CD14-positive monocyte (primary cell): ENCODE results near the gene SPATA17. TPM values are rescaled to one million over a fixed set of nuclear protein-coding genes. Genes with fewer than 3 reads are reported as not detected.

Experiments
- DNase-seq, 3 donors: peaks; one replicate each; pipeline ENCODE4 v3.0.0-alpha.2; 2011 to 2022
- H2AFZ ChIP-seq: 2 replicates; pipeline ENCODE4 v1.6.0; 2012; ENCODE audit warnings: mild to moderate bottlenecking, low read depth, low read length, inconsistent platforms; ENCODE audit not compliant: insufficient read depth, poor library complexity, severe bottlenecking
- H3K27ac ChIP-seq, 2 donors: 1 replicate in 1 of 2; 2 replicates in 1 of 2; pipeline ENCODE4 v1.5.1; 2012 to 2013; ENCODE audit warnings: low read length in 2 of 2, control low read depth in 1 of 2, inconsistent platforms in 1 of 2, low read depth in 1 of 2, mild to moderate bottlenecking in 1 of 2
- H3K27me3 ChIP-seq, 2 donors: one replicate each; pipeline versions ENCODE4 v1.6.0 to v1.6.1; 2011 to 2013; ENCODE audit warnings: low read length in 2 of 2; ENCODE audit not compliant: control insufficient read depth in 2 of 2, insufficient read depth in 2 of 2
- H3K36me3 ChIP-seq, 2 donors: replicated peaks in 1 of 2; 1 replicate in 1 of 2; 2 replicates in 1 of 2; pipeline versions ENCODE4 v1.5.1 to v1.6.1; 2012 to 2013; ENCODE audit warnings: low read length in 2 of 2, control low read depth in 1 of 2, inconsistent platforms in 1 of 2, mild to moderate bottlenecking in 1 of 2; ENCODE audit not compliant: insufficient read depth in 2 of 2, control insufficient read depth in 1 of 2
- H3K4me1 ChIP-seq, 2 donors: 1 replicate in 1 of 2; 2 replicates in 1 of 2; pipeline versions ENCODE4 v1.5.1 to v1.6.1; 2012 to 2013; ENCODE audit warnings: low read length in 2 of 2, control low read depth in 1 of 2, inconsistent platforms in 1 of 2, mild to moderate bottlenecking in 1 of 2, moderate library complexity in 1 of 2; ENCODE audit not compliant: insufficient read depth in 2 of 2, control insufficient read depth in 1 of 2
- H3K4me2 ChIP-seq: replicated peaks from 2 replicates; pipeline ENCODE3; 2012; ENCODE audit warnings: low read length, moderate library complexity, mild to moderate bottlenecking; ENCODE audit not compliant: poor library complexity, severe bottlenecking; ENCODE audit errors: extremely low read depth
- H3K4me3 ChIP-seq, 3 experiments: fragments of 200-600 bp in 1 of 3; sonication (generic) in 1 of 3; replicated peaks in 1 of 3; 1 replicate in 2 of 3; 2 replicates in 1 of 3; pipeline ENCODE4 v1.5.1; 2011 to 2013; ENCODE audit warnings: low read length in 3 of 3, mild to moderate bottlenecking in 3 of 3, control low read depth in 2 of 3, low read depth in 2 of 3, inconsistent platforms in 1 of 3, moderate library complexity in 1 of 3
- H3K79me2 ChIP-seq: 2 replicates; pipeline ENCODE4 v1.6.0; 2012; ENCODE audit warnings: mild to moderate bottlenecking, control low read depth, inconsistent platforms, low read length, moderate library complexity; ENCODE audit not compliant: insufficient read depth
- H3K9ac ChIP-seq: 2 replicates; pipeline ENCODE4 v1.6.0; 2017; ENCODE audit warnings: low read length, mild to moderate bottlenecking; ENCODE audit not compliant: insufficient read depth, poor library complexity, severe bottlenecking
- H3K9me3 ChIP-seq, 2 donors: replicated peaks in 1 of 2; 1 replicate in 1 of 2; 2 replicates in 1 of 2; pipeline versions ENCODE4 v1.5.1 to v1.6.1; 2012 to 2013; ENCODE audit warnings: low read length in 2 of 2, control low read depth in 1 of 2; ENCODE audit not compliant: control insufficient read depth in 1 of 2, insufficient read depth in 1 of 2
- H4K20me1 ChIP-seq: 2 replicates; pipeline ENCODE4 v1.6.0; 2012; ENCODE audit warnings: mild to moderate bottlenecking, low read length, control low read depth, moderate library complexity; ENCODE audit not compliant: insufficient read depth
- H3K27ac Mint-ChIP-seq, 7 donors: one replicate each; pipeline ENCODE4 v1.8.0; 2020; ENCODE audit warnings: mild to moderate bottlenecking in 7 of 7, mixed read lengths in 7 of 7, moderate library complexity in 6 of 7, inconsistent platforms in 2 of 7
- H3K27me3 Mint-ChIP-seq, 3 donors: one replicate each; pipeline ENCODE4 v1.8.0; 2021 to 2022; ENCODE audit warnings: low read depth in 3 of 3, mild to moderate bottlenecking in 3 of 3, mixed read lengths in 3 of 3, moderate library complexity in 3 of 3, inconsistent platforms in 1 of 3
- H3K36me3 Mint-ChIP-seq, 2 donors: one replicate each; pipeline ENCODE4 v1.8.0; 2020; ENCODE audit warnings: mixed read lengths in 2 of 2, inconsistent platforms in 1 of 2, mild to moderate bottlenecking in 1 of 2
- H3K4me1 Mint-ChIP-seq: one replicate; pipeline ENCODE4 v1.8.0; 2020; ENCODE audit warnings: mild to moderate bottlenecking, mixed read lengths
- H3K4me3 Mint-ChIP-seq, 2 donors: one replicate each; pipeline ENCODE4 v1.8.0; 2020; ENCODE audit warnings: mild to moderate bottlenecking in 2 of 2, mixed read lengths in 2 of 2, moderate library complexity in 1 of 2
- H3K9me3 Mint-ChIP-seq, 7 donors: one replicate each; pipeline ENCODE4 v1.8.0; 2020 to 2022; ENCODE audit warnings: mixed read lengths in 7 of 7, mild to moderate bottlenecking in 6 of 7, moderate library complexity in 6 of 7, inconsistent platforms in 2 of 7
- CTCF ChIP-seq: fragments of 200-600 bp; IDR thresholded peaks from one replicate; pipeline ENCODE4 v1.8.0; 2022; ENCODE audit warnings: antibody characterized with exemption, mild to moderate bottlenecking
- WGBS: methylation state at CpG from one replicate; pipeline ENCODE4 v1.1.5; 2013; ENCODE audit warnings: missing lambda C conversion rate; ENCODE audit not compliant: insufficient coverage; 5-methylcytosine and 5-hydroxymethylcytosine counted together
- intact Hi-C, 2 donors: fragments of 100-400 bp; cut with micrococcal nuclease; formaldehyde crosslinking; loops; one replicate each; pipeline versions ENCODE4 v1.15.0 to v1.15.1; 2023
- polyA plus RNA-seq, 3 donors: library from polyadenylated mRNA; depleted of rRNA in 1 of 3; unstranded in 2 of 3; stranded (reverse) in 1 of 3; fragments of 300-500 nt in 2 of 3; fragments of >200 nt in 1 of 3; fragmentation: Illumina TruSeq in 2 of 3; gene quantifications; 1 replicate in 2 of 3; 2 replicates in 1 of 3; pipeline ENCODE4 v1.2.3, GENCODE V29; 2012 to 2021

SPATA17 gene
- polyA plus RNA-seq, 3 donors = 0.28 TPM; not detected in 2

GRCh38 chr1:217650674-217651073 lies 19.5 kb downstream of the SPATA17 start:
- H3K27ac ChIP-seq = no peak overlapping the region
- no CpG with 5 or more reads among the region's 4 CpGs for WGBS
- DNase-seq = no peak
- intact Hi-C loops = no loop called here
- H3K36me3 ChIP-seq = no peaks in the 10 kb centered on the region
- Mint-ChIP-seq H3K4me1 (no peaks in the 10 kb centered on the region), H3K36me3 (no peaks in the 10 kb centered on the region), H3K4me3 (no peak overlapping the region), H3K9me3 (peaks cover 0 to 3% (median 0%) of the 10 kb centered on the region in 7 donors), H3K27ac (no peak overlapping the region), H3K27me3 (peaks cover 0 to 5% (median 1%) of the 10 kb centered on the region in 3 donors)
- no peak overlapping the region for H3K9ac ChIP-seq
- H4K20me1 ChIP-seq = no peaks in the 10 kb centered on the region
- H3K79me2 ChIP-seq = no peaks in the 10 kb centered on the region
- no peaks in the 10 kb centered on the region for H3K4me1 ChIP-seq
- no peak for TF ChIP-seq CTCF
- no peak overlapping the region for H2AFZ ChIP-seq
- H3K9me3 ChIP-seq = no peaks in the 10 kb centered on the region
- no peak overlapping the region for H3K4me3 ChIP-seq
- no peak overlapping the region for H3K4me2 ChIP-seq
- no peaks in the 10 kb centered on the region for H3K27me3 ChIP-seq

GRCh38 chr1:217660353-217661062 lies 29.4 kb downstream of the SPATA17 start:
- no peak for TF ChIP-seq CTCF
- no peaks in the 10 kb centered on the region for H3K79me2 ChIP-seq
- Mint-ChIP-seq H3K27ac (no peak overlapping the region), H3K9me3 (peaks cover 0 to 4% (median 0%) of the 10 kb centered on the region in 7 donors), H3K36me3 (no peaks in the 10 kb centered on the region), H3K4me1 (peaks cover 6% of the 10 kb centered on the region), H3K27me3 (peaks cover 0 to 9% (median 2%) of the 10 kb centered on the region in 3 donors), H3K4me3 (no peak overlapping the region)
- H4K20me1 ChIP-seq = no peaks in the 10 kb centered on the region
- no peak overlapping the region for H3K9ac ChIP-seq
- no peak overlapping the region for H3K4me2 ChIP-seq
- H2AFZ ChIP-seq = no peak overlapping the region
- H3K27me3 ChIP-seq = peaks cover 0 to 3% of the 10 kb centered on the region in 2 donors
- no peak for DNase-seq
- H3K4me3 ChIP-seq = no peak overlapping the region
- no peaks in the 10 kb centered on the region for H3K9me3 ChIP-seq
- WGBS = 83% methylated on average over 1 of the region's 5 CpGs
- no peaks in the 10 kb centered on the region for H3K36me3 ChIP-seq
- intact Hi-C loops = no loop called here
- no peaks in the 10 kb centered on the region for H3K4me1 ChIP-seq
- no peak overlapping the region for H3K27ac ChIP-seq
